Hematopoietic multipotent progenitor cell treated with erythropoietin and hydrocortisone succinate and interleukin-3 and kit ligand, for 6 days (in vitro differentiated cells): ENCODE data around the gene DNAAF5.
"Not testable (repeated sequence)": the region's sequence is repeated elsewhere in the genome, so short reads cannot be mapped to it uniquely, and the experiment has no call there.

Experiments
- DNase-seq: peaks from one replicate; pipeline ENCODE4 v3.0.0-alpha.2; 2015

Gene DNAAF5

DNA sequence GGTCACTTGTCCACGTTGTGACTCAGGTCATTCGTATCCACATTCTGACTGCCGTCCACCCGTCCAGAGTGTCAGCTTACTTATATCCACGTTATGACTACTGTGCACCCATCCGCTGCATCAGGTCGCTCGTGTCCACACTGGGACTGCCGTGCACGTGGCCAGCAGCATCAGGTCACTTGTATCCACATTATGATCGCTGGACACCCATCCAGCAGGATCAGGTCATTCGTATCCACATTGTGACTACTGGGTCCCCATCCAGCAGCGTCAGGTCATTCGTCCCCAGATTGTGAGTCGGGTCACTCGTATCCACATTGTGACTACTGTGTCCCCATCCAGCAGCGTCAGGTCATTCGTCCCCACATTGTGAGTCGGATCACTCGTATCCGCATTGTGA lies 58.5 kb downstream of the DNAAF5 start:
- no peak for DNase-seq

DNA sequence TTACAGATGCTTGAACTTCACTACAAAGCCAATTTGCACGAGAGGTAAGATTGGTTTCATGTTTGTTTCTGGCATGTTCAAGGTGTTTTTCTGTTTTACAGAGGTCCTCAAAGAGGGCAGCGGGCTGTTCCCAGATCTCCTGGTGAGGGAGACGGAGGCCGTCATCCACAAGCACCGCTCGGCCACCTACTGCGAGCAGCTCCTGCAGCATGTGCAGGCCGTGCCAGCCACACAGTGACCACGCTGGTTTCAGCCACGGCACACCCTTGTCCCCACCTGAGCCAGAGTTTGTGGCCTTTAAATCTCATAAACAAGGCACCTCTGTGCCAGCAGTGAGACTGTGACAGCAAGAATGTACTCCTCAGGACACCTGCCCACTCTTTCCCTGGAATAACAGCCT lies 58.9 kb downstream of the DNAAF5 start:
- no peak for DNase-seq

DNA sequence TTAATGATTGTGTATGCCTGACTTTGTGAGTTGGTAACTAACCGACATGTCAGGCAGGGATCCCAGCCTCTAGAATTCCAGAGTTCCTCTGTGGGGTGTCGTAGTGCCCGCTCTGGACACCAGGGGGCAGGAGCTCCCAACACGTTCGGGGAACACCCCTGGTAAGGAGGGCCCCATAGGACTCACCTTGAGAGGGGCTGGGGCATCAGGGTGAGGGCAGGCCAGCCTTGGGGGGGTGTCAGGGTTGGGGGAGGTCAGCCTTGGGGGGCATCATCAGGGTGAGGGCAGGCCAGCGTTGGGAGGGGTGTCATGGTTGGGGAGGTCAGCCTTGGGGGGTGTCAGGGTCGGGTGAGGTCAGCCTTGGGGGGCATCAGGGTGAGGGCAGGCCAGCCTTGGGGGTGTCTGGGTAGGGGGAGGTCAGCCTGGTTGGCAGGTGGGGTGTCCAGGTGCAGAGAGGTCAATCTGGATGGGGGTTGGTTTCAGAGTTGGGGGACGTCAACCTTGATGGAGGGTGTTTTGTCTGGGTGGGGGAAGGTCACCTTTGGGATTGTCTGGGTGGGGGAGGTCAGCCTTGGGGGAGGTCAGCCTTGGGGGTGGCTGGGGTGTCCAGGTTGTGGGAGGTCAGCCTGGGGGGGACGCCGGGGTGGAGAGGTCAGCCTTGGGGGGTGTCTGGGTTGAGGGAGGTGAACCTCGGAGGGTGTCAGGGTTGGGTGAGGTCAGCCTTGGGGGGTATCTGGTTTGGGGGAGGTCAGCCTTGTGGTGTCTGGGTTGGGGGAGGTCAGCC lies 60.2 kb downstream of the DNAAF5 start:
- peak; percentile 67 for DNase-seq

DNA sequence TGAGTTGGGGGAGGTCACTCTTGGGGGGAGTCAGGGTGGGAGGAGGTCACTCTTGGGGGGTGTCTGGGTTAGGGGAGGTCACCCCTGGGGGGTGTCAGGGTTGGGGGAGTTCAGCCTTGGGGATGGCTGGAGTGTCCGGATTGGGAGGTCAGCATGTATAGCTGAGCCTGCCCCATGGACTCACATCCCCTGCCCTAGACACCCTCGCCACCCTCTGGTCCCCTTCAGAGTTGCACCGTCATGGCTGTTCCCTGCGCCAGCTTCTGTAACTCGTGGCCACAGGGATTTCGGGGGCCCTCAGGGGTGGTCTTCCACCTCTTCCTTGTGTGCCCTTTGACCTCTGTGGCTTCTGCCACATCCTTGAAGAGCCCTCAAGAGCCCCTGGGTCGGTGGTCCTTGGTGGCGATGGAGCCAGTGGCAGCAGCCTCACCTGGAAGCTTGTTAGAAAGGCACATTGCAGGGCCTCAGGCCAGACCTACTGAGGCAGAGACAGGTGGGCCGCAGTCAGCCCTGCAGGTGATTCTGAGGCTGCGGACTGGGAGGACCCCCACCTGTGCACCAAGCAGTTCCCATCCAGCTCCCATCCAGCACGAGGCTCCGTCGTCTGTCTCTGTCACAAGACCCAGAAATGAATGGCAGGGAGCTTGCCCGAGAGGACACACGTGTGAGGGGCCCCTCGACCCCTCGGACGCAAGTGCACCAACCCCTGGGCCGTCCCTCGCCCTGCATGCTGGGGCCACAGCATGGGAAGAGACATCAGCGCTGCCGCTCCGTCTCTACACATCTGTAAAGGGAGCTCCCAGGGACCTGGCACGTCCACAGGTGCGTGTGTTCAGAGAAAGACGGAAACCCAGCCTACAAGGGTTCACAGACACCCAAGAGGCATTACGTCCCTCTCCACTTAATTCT lies 61.1 kb downstream of the DNAAF5 start:
- peak; percentile 11 for DNase-seq

DNA sequence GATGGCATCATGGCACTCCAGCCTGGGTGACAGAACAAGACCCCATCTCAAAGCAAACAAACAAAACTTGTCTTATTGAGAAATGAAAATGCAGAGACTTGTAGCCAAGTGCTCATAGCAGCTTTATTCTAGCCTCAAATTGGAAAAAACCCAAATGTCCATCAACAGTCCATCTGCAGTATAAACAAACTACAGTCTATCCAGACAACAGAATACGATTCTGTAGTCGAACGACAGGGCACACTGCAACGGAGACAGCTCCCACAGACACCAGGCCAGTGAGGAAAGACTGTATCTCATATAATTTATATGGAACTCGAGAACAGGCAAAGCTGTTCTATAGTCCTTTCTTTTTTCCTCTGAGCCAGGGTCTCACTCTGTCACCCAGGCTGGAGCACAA lies 65.0 kb downstream of the DNAAF5 start:
- no peak for DNase-seq

DNA sequence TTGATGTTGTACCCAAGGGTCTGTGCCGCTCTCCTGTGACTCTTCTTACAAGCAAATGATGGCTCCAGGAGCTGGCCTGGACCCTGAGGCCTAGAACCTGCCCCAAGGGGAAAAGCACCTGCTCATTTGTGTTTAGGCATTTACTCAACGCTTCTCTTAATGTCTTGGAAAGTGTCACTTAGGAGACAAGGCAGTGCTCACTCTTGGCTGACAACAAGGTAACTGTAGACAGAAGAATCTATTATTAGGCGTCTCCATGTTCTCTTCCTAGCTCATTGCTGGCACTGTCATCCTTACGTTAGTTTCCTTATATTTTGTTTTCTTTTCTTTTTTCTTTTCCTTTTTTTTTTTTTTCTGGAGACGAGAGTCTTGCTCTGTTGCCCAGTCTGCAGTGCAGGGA lies 67.7 kb downstream of the DNAAF5 start:
- no peak for DNase-seq

DNA sequence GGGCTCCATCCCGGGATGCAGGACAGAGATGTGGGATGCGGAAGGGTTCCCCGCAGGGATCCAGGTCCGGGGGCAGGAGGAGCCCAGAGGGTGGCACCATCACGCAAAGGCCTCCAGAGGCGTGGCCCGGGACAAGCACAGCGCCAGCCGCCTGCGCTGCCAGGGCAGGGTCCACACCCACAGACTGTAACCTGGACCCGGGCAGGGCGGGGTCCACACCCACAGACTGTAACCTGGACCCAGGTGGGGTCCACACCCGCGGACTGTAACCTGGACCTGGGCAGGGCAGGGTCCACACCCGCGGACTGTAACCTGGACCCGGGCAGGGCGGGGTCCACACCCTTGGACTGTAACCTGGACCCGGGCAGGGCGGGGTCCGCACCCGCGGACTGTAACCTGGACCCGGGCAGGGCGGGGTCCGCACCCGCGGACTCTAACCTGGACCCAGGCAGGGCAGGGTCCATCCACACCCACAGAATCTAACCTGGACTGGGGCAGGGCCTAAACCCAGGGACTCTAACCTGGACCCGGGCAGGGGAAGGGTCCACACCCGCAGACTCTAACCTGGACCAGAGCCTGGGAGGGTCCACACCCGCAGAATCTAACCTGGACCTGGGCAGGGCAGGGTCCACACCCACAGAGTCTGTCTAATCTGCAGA lies 68.3 kb downstream of the DNAAF5 start:
- no peak for DNase-seq

DNA sequence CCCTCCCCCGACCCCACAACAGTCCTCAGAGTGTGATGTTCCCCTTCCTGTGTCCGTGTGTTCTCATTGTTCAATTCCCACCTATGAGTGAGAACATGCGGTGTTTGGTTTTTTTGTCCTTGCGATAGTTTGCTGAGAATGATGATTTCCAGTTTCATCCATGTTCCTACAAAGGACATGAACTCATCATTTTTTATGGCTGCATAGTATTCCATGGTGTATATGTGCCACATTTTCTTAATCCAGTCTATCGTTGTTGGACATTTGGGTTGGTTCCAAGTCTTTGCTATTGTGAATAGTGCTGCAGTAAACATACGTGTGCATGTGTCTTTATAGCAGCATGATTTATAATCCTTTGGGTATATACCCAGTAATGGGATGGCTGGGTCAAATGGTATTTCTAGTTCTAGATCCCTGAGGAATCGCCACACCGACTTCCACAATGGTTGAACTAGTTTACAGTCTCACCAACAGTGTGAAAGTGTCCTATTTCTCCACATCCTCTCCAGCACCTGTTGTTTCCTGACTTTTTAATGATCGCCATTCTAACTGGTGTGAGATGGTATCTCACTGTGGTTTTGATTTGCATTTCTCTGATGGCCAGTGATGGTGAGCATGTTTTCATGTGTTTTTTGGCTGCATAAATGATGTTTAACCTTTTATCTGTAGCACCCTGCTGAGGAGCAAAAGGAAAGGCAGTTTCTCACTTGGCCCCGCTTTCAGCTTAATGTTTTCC lies 70.1 kb downstream of the DNAAF5 start:
- not testable (repeated sequence) for DNase-seq

DNA sequence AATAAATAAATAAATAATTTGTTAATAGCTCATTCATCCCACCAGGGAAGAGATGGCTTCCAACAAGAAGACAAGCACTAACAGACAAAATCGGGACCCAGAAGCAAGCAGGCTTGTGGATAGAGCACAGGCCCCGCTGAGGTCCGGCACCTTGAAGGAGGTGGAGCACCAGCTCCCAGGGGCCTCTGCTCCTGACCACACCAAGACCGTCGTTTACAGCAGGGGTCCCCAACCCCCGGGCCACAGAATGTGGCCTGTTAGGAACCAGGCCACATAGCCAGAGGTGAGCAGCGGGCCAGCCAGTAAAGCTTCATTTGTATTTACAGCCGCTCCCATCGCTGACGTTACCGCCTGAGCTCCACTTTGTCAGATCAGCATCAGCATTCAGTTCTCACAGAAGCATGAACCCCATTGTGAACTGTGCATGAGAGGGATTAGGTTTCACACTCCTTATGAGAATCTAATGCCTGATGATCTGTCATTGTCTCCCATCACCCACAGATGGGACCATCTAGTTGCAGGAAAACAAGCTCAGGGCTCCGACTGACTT lies 72.5 kb downstream of the DNAAF5 start:
- DNase-seq: no peak

DNA sequence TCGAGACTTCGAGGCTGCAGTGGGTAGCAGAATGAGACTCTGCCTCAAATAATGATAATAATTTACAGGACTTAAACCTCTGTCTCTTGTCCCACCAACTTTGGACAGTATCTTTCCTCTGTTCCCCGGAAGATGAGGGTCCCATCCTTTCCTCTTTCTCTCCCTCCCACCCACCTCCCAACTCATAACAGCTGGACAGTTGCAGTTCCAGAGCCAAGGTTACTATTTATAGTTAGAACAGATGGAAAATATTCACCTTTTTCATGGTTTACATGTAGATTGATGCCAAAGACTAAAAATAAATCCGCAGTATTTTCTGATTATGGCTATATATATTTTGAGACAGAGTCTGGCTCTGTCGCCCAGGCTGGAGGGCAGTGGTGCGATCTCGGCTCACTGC lies 74.2 kb downstream of the DNAAF5 start:
- DNase-seq: no peak

DNA sequence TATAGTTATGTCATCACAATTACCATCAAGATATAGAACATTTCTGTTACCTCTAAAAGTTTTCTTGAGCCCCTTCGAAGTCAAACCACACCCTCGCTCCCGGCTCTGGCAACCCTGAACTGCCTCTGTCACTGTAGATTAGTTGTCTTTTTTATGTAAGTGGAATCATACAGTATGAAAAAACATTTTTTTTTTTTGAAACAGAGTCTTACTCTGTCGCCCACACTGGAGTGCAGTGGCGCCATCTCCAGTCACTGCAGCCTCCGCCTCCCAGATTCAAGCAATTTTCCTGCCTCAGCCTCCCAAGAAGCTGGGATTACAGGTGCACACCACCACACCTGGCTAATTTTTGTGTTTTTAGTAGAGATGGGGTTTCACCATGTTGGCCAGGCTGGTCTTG lies 74.9 kb downstream of the DNAAF5 start:
- peak; percentile 15 for DNase-seq

DNA sequence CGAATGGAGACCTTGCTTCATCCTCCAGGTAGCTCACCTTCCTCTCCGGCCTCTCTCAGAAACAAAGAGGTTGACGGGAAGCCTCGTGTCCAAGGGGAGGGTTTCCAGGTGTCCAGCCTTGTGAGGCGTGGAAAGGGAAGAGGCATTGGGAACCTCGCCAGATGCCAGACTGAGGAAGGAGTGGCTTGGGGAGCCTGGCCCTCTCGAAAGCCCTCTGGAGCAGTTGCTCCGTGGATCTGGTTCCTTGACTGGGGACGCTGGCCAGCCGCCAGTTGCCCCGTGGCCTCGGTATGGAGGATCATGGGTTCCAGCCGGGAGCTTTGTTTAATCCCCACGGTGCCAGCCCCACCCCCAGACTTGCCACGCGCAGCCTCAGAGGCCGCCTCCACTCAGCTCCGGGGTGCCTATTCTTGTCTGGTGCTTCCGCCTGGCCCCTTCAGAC lies 75.5 kb downstream of the DNAAF5 start:
- DNase-seq: no peak

DNA sequence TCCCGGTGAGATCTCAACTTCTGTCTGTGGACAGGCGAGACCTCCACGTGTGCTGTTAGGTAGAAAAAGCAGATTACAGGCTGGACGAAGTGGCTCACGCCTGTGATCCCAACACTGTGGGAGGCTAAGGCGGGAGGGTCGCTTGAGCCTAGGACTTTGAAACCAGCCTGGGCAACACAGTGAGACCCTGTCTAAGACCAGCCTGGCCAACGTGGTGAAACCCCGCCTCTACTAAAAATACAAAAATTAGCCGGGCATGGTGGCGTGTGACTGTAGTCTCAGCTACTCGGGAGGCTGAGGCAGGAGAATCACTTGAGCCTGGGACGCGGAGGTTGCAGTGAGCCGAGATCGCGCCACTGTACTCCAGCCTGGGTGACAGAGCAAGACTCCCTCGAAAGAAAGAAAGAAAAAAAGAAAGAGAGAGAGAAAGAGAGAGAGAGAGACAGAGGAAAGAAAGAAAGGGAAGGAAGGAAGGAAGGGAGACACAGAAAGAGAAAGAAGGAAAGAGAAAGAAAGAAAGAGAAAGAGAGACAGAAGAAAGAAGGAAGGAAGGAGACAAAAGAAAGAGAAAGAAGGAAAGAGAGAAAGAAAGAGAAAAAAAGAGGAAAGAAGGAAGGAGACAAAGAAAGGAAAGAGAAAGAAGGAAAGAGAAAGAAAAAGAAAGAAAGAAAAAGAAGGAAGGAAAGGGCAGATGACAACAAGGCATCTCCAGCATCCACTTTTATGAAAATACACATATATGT lies 76.2 kb downstream of the DNAAF5 start:
- no peak for DNase-seq

DNA sequence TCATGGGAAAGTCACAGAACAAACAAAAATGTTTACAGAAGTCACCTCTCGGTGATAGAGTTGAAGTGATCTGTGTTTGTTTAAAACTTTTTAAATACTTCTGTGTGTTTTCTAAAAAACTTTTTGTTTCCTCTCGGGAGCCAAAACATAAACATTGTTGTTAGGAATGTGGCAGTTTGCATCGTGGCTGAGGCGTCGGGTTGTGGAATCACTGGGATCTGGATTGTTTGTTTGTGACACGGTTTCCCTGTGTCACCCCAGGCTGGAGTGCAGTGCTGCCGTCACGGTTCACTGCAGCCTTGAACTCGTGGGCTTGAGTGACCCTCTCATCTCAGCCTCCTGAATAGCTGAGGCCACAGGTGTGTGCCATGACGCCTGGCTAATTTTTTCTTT lies 76.7 kb downstream of the DNAAF5 start:
- no peak for DNase-seq

DNA sequence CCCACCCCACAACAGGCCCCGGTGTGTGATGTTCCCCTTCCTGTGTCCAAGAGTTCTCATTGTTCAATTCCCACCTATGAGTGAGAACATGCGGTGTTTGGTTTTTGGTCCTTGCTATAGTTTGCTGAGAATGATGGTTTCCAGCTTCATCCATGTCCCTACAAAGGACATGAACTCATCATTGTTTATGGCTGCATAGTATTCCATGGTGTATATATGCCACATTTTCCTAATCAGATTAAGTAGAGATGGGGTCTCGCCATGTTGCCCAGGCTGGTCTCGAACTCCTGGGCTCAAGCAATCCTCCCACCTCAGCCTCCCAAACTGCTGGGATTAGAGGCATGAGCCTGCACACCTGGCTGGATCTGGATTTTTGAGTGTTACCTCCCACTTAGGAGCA lies 77.3 kb downstream of the DNAAF5 start:
- DNase-seq: not testable (repeated sequence)

DNA sequence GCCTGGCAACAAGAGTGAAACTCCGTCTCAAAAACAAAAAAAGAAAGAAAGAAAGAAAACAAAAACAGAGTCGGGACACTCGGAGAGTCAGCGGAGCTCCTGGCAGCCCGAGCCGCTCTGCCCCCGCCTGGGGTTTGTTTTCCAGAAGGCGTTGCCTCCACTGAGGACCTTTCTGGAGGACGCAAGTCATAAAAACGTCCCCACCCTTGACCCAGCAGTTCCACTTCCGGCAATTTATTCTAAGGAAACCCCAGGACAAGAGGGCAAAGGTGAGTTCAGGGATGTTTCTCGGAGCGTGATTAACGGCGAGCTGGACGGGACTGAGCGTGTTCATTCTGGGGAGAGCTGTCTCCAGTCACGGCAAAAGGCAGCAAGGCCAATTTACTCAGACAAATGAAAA lies 78.8 kb downstream of the DNAAF5 start:
- no peak for DNase-seq

DNA sequence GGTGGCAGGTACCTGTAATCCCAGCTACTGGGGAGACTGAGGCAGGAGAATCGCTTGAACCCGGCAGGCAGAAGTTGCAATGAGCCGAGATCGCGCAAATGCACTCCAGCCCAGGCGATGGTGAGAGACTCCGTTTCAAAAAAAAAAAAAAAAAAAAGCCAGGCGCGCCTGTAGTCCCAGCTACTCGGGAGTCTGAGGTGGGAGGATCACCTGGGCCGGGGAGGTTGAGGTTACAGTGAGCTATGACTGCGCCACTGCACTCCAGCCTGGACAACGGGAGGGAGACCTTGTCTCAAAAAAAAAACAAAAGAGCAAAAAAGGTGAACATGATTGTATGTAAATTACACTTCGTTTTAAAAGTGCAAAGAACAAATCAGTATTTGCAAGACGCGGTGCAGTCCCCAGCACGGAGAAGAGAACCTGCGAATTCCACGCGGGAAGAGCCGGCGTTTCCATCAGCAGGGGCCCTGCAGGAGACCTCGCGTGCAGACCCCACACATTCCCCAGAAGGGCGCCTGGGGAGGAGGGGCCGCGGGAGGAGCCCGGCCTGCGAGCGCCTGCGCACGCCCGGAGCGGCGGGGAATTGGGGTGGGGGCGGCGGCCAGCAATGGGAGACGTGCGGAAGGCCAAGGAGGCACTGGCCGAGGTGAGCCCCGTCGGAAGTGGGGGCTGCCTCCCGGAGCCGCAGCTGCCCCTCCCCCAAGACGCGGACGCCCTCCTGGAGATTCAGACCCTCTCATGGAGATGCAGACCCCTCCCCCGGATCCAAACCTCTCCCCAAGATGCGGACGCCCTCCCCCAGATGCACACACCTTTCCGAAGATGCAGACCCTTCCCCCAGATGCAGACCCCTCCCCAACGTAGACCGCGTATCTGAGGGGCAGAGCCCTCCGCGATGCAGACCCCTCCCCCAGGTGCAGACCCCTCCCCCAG lies 89.1 kb downstream of the DNAAF5 start:
- peak; percentile 35 for DNase-seq

DNA sequence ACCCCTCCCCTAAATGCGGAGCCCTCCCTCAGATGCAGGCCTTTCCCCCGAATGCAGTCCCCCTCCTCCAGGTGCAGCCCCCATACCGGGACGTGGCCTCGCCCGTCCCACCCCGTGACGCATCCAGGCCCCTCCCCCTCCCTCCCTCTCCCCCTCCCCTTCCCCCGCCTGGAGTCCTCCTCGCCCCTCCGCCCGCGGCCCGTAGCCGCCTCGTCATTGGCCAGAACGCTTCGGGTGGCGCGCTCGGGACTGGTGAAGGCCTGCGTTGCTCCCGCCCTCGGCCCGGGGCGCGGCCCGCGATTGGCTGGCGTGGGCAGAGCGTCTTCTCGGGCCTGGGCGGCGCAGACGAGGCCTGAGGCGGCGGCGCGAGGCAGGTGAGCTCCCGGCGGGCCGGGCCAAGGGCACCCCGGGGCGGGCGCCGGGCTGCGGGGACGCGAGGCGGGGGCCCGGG lies 89.8 kb downstream of the DNAAF5 start:
- peak; percentile 97 for DNase-seq

DNA sequence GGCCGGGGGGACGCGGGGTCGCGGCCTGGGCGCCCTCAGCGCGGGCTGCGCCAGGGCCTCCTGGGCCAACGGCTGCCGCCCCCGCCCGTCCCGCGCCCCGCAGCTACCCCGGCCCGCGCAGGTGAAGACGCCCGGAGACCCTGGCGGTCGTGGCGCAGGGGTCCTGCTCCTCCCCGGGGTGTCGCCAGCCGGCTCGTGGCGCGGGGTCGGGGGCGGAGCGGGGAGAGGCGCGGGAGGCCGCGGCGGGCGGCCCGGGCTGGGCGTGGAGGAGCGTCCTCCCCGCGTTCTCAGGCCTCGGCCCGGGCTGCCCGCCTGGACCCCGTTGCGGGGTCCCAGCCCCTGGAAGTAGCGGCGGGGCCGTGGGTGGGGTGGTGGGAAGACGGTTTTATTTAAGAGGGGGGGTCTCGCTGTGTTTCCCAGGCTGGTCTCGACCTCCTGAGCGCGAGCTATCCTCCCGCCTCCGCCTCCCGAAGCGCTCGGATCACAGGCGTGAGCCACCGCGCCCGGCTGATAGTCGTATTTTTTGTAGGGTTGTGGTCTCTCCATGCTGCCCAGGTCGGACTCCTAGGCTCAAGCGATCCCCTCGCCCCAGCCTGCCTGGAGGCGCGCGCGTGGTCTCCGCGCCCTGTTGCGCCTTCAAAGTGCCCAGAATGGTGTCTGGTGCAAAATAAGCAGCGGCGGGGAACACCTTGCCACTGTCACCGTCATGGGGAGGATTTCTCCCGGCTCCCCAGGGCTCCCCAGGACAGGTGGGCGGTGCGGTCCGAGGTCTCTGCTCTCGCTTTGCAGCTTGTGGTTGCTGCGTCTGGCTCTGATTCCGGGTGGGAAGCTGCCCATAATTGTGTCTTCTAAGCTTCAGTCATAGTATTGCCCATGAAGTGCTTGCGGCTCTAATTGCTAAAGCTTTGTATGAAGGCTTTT lies 90.5 kb downstream of the DNAAF5 start:
- DNase-seq: peak; percentile 48
